H1 (cell line): ENCODE results near the gene OR5B2.

Experiments used
- EP300 ChIP-seq, 2 experiments: IDR thresholded peaks; 1 replicate in 1 of 2; 2 replicates in 1 of 2; pipeline ENCODE4 v1.6.1; 2011 to 2012; ENCODE audit warnings: low read depth in 2 of 2, low read length in 2 of 2, mild to moderate bottlenecking in 2 of 2, borderline replicate concordance in 1 of 2, inconsistent platforms in 1 of 2, moderate library complexity in 1 of 2
- HDAC2 ChIP-seq, 2 experiments: fragments of 300-600 bp in 1 of 2; sonication (generic) in 1 of 2; IDR thresholded peaks; 2 replicates each; pipeline ENCODE4 v1.6.1; 2011 to 2012; ENCODE audit warnings: low read depth in 2 of 2, low read length in 2 of 2, mild to moderate bottlenecking in 2 of 2, moderate library complexity in 2 of 2, borderline replicate concordance in 1 of 2, inconsistent platforms in 1 of 2
- KDM5A ChIP-seq: fragments of 200-600 bp; IDR thresholded peaks from 2 replicates; pipeline ENCODE4 v1.7.1; 2012; ENCODE audit warnings: mild to moderate bottlenecking, low read length, inconsistent platforms, mixed read lengths
- POLR2A ChIP-seq, 2 experiments: IDR thresholded peaks; 1 replicate in 1 of 2; 2 replicates in 1 of 2; pipeline ENCODE4 v1.6.1; 2011; ENCODE audit warnings: low read depth in 2 of 2, low read length in 2 of 2, mild to moderate bottlenecking in 2 of 2; ENCODE audit errors: control extremely low read depth in 1 of 2
- SIN3A ChIP-seq, 2 experiments: IDR thresholded peaks in 1 of 2; conservative IDR thresholded peaks in 1 of 2; 2 replicates each; pipeline ENCODE4 v1.6.1; 2011 to 2012; ENCODE audit warnings: low read length in 2 of 2, improper control_type of control experiment in 1 of 2, low read depth in 1 of 2, mild to moderate bottlenecking in 1 of 2
- TAF1 ChIP-seq: IDR thresholded peaks from 2 replicates; pipeline ENCODE4 v1.6.1; 2011; ENCODE audit warnings: mild to moderate bottlenecking, low read depth, low read length

GRCh38 chr11:58466293-58466692 is 38.4 kb upstream of the OR5B2 start:
- TF ChIP-seq POLR2A (IDR thresholded peaks at IDR 0.05; ENCODE audit: control extremely low read depth in 1 of 2, low read depth in 2 of 2, low read length in 2 of 2), result no peak
- no peak for TF ChIP-seq SIN3A (conservative IDR thresholded peaks at IDR 0.05 in 1 of 2, IDR thresholded peaks at IDR 0.05 in 1 of 2; ENCODE audit: low read depth in 1 of 2, low read length in 2 of 2)
- no peak for TF ChIP-seq KDM5A
- no peak for TF ChIP-seq HDAC2 (IDR thresholded peaks at IDR 0.05; ENCODE audit: borderline replicate concordance in 1 of 2, low read depth in 2 of 2, low read length in 2 of 2)
- TF ChIP-seq TAF1, result no peak
- no peak for TF ChIP-seq EP300 (IDR thresholded peaks at IDR 0.05; ENCODE audit: borderline replicate concordance in 1 of 2, low read depth in 2 of 2, low read length in 2 of 2)
